GM19023 (cell line): ENCODE results near the gene UIMC1.
"Not testable (repeated sequence)": the region's sequence is repeated elsewhere in the genome, so short reads cannot be mapped to it uniquely, and the experiment has no call there.

Source experiments
- ATAC-seq: cut with Tn5 transposase; IDR thresholded peaks from one replicate; pipeline ENCODE4 v1.9.1; 2021; ENCODE audit warnings: mild to moderate bottlenecking, moderate library complexity; ENCODE audit not compliant: unreplicated experiment

Gene UIMC1

GRCh38 chr5:176873541-176874172, 132.9 kb downstream of the UIMC1 start:
- ATAC-seq = no peak

- ATAC-seq = not testable (repeated sequence)
Observed at GRCh38 chr5:176873011-176873410, 133.6 kb downstream of the UIMC1 start.

- ATAC-seq = not testable (repeated sequence)
Observed at GRCh38 chr5:176872586-176872985, 134.0 kb downstream of the UIMC1 start.

- ATAC-seq = not testable (repeated sequence)
Observed at GRCh38 chr5:176870644-176871043, 135.9 kb downstream of the UIMC1 start.

- no peak for ATAC-seq
Observed at GRCh38 chr5:176870110-176870591, 136.4 kb downstream of the UIMC1 start.

GRCh38 chr5:176869501-176870109, 137.0 kb downstream of the UIMC1 start:
- ATAC-seq = no peak

GRCh38 chr5:176868731-176869130, 137.8 kb downstream of the UIMC1 start:
- ATAC-seq = no peak

GRCh38 chr5:176868126-176868525, 138.5 kb downstream of the UIMC1 start:
- no peak for ATAC-seq

GRCh38 chr5:176866707-176867310, 139.8 kb downstream of the UIMC1 start:
- no peak for ATAC-seq

GRCh38 chr5:176865964-176866363, 140.6 kb downstream of the UIMC1 start:
- no peak for ATAC-seq

GRCh38 chr5:176864755-176865154, 141.8 kb downstream of the UIMC1 start:
- no peak for ATAC-seq

- ATAC-seq = no peak
Observed at GRCh38 chr5:176863765-176864098, 142.8 kb downstream of the UIMC1 start.

GRCh38 chr5:176863041-176863764, 143.4 kb downstream of the UIMC1 start:
- ATAC-seq = no peak

- no peak for ATAC-seq
Observed at GRCh38 chr5:176862330-176862995, 144.1 kb downstream of the UIMC1 start.

- ATAC-seq = no peak
Observed at GRCh38 chr5:176861276-176861675, 145.3 kb downstream of the UIMC1 start.

GRCh38 chr5:176860381-176860780, 146.2 kb downstream of the UIMC1 start:
- no peak for ATAC-seq

- no peak for ATAC-seq
Observed at GRCh38 chr5:176859916-176860315, 146.7 kb downstream of the UIMC1 start.

GRCh38 chr5:176857894-176858273, 148.7 kb downstream of the UIMC1 start:
- ATAC-seq = no peak

- no peak for ATAC-seq
Observed at GRCh38 chr5:176857216-176857893, 149.2 kb downstream of the UIMC1 start.

GRCh38 chr5:176856746-176857145, 149.8 kb downstream of the UIMC1 start:
- no peak for ATAC-seq

- no peak for ATAC-seq
Observed at GRCh38 chr5:176855598-176855997, 151.0 kb downstream of the UIMC1 start.
